Measurements from ENCODE around the gene MAP3K6. TPM values are rescaled to one million over a fixed set of nuclear protein-coding genes. Genes with fewer than 3 reads are reported as not detected.

Gene MAP3K6
- total RNA-seq, 1 donor from 2014 or later, result 12.1 TPM

- H3K36me3 ChIP-seq (ENCODE audit: control insufficient read depth, insufficient read depth, low read length), result no peaks in the 10 kb centered on the region
- peak; percentile 72 for FAIRE-seq
- H3K4me3 ChIP-seq (ENCODE audit: low read depth, low read length), result no peak overlapping the region
- H3K27me3 ChIP-seq (ENCODE audit: control insufficient read depth, insufficient read depth, low read length), result no peaks in the 10 kb centered on the region
- no peak for TF ChIP-seq CTCF (IDR thresholded peaks at IDR 0.05; ENCODE audit: insufficient read depth, low read length, severe bottlenecking)
- DNase-seq (ENCODE audit: low read depth), result no peak
Measured at GRCh38 chr1:27398405-27399149, 31.8 kb upstream of the MAP3K6 start.

- Histone ChIP-seq H3K36me3 (ENCODE audit: control insufficient read depth, insufficient read depth, low read length) (no peaks in the 10 kb centered on the region), H3K27me3 (ENCODE audit: control insufficient read depth, insufficient read depth, low read length) (no peaks in the 10 kb centered on the region), H3K4me3 (ENCODE audit: low read depth, low read length) (no peak overlapping the region)
- DNase-seq (ENCODE audit: low read depth), result no peak
- TF ChIP-seq CTCF (IDR thresholded peaks at IDR 0.05; ENCODE audit: insufficient read depth, low read length, severe bottlenecking), result no peak
- no peak for FAIRE-seq
Measured at GRCh38 chr1:27397749-27398148, 31.0 kb upstream of the MAP3K6 start.

GRCh38 chr1:27397110-27397509, 30.3 kb upstream of the MAP3K6 start:
- Histone ChIP-seq H3K27me3 (ENCODE audit: control insufficient read depth, insufficient read depth, low read length) (no peaks in the 10 kb centered on the region), H3K36me3 (ENCODE audit: control insufficient read depth, insufficient read depth, low read length) (no peaks in the 10 kb centered on the region), H3K4me3 (ENCODE audit: low read depth, low read length) (no peak overlapping the region)
- FAIRE-seq (no peak), DNase-seq (ENCODE audit: low read depth) (no peak)
- TF ChIP-seq CTCF (IDR thresholded peaks at IDR 0.05; ENCODE audit: insufficient read depth, low read length, severe bottlenecking), result no peak

- Histone ChIP-seq H3K36me3 (ENCODE audit: control insufficient read depth, insufficient read depth, low read length) (no peaks in the 10 kb centered on the region), H3K4me3 (ENCODE audit: low read depth, low read length) (no peak overlapping the region), H3K27me3 (ENCODE audit: control insufficient read depth, insufficient read depth, low read length) (no peaks in the 10 kb centered on the region)
- FAIRE-seq, result no peak
- peak; percentile 92 for TF ChIP-seq CTCF (IDR thresholded peaks at IDR 0.05; ENCODE audit: insufficient read depth, low read length, severe bottlenecking)
- DNase-seq (ENCODE audit: low read depth), result peak; percentile 61
Measured at GRCh38 chr1:27395441-27396195, 28.9 kb upstream of the MAP3K6 start.

GRCh38 chr1:27394925-27395324, 28.2 kb upstream of the MAP3K6 start:
- Histone ChIP-seq H3K27me3 (ENCODE audit: control insufficient read depth, insufficient read depth, low read length) (no peaks in the 10 kb centered on the region), H3K4me3 (ENCODE audit: low read depth, low read length) (no peak overlapping the region), H3K36me3 (ENCODE audit: control insufficient read depth, insufficient read depth, low read length) (no peaks in the 10 kb centered on the region)
- TF ChIP-seq CTCF (IDR thresholded peaks at IDR 0.05; ENCODE audit: insufficient read depth, low read length, severe bottlenecking), result no peak
- FAIRE-seq (no peak), DNase-seq (ENCODE audit: low read depth) (no peak)

Data from bronchial epithelial cell (primary cell).